Measurements from ENCODE around the gene KRTAP12-4.

Gene KRTAP12-4

GRCh38 chr21:44625756-44626155 lies 28.7 kb downstream of the KRTAP12-4 start:
- H3K4me3 ChIP-seq (replicated peaks; ENCODE audit: low read depth, low read length), result no peak overlapping the region
- no peak for TF ChIP-seq CTCF (IDR thresholded peaks at IDR 0.05; ENCODE audit: insufficient read depth, low read length, poor library complexity, severe bottlenecking)
- no peaks in the 10 kb centered on the region for H3K36me3 ChIP-seq (ENCODE audit: control insufficient read depth, insufficient read depth, low read length)
- no peaks in the 10 kb centered on the region for H3K27me3 ChIP-seq (replicated peaks; ENCODE audit: control insufficient read depth, insufficient read depth, low read length)
- no peak for DNase-seq (ENCODE audit: extremely low read depth, insufficient read length)

DNA sequence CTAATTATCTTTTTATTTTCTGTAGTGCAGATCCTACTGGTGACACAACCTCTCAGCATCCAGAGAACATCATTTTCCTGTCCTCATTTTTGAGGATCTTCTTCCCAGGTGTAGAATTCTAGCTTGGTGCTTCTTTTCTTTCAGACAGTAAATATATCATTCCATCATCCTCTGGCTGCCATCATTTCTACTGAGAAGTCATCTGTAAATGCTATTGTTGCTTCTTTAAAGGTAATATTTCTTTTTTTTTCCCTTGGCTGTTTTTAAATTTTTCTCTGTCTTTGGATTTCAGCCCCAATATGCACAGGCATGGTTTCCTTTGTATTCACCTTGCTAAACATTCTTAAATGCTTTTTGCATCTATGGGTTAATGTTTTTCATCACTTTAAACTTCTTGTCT lies 30.9 kb downstream of the KRTAP12-4 start:
- no peak for TF ChIP-seq CTCF (IDR thresholded peaks at IDR 0.05; ENCODE audit: insufficient read depth, low read length, poor library complexity, severe bottlenecking)
- Histone ChIP-seq H3K36me3 (ENCODE audit: control insufficient read depth, insufficient read depth, low read length) (no peaks in the 10 kb centered on the region), H3K4me3 (replicated peaks; ENCODE audit: low read depth, low read length) (no peak overlapping the region), H3K27me3 (replicated peaks; ENCODE audit: control insufficient read depth, insufficient read depth, low read length) (no peaks in the 10 kb centered on the region)
- no peak for DNase-seq (ENCODE audit: extremely low read depth, insufficient read length)

- H3K4me3 ChIP-seq (replicated peaks; ENCODE audit: low read depth, low read length), result no peak overlapping the region
Observed at GRCh38 chr21:44619886-44620285, 34.6 kb downstream of the KRTAP12-4 start.

DNA sequence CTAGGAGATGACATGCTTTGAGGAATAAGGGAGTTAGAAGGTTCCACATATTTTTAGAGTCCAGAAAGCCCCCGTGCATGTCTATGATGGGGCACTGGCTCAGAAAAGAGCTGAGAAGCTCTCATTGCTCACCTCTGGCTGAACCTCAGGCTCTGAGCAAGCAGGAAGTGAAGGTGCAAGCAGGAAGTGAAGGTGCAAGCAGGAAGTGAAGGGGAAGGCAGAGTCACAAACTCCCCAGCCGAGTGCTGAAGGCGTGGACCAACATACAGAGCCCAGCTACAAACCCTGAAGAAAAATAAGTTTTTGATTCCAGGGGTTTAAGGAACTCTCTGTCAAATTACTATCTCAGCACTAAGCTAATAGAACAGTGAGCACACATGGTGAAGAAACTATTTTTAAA lies 35.5 kb downstream of the KRTAP12-4 start:
- TF ChIP-seq CTCF (IDR thresholded peaks at IDR 0.05; ENCODE audit: insufficient read depth, low read length, poor library complexity, severe bottlenecking), result no peak
- no peak for DNase-seq (ENCODE audit: extremely low read depth, insufficient read length)
- no peaks in the 10 kb centered on the region for H3K27me3 ChIP-seq (replicated peaks; ENCODE audit: control insufficient read depth, insufficient read depth, low read length)
- no peak overlapping the region for H3K4me3 ChIP-seq (replicated peaks; ENCODE audit: low read depth, low read length)
- H3K36me3 ChIP-seq (ENCODE audit: control insufficient read depth, insufficient read depth, low read length), result no peaks in the 10 kb centered on the region

More at GRCh38 chr21:44619886-44620285, 34.6 kb downstream of the KRTAP12-4 start:
- no peaks in the 10 kb centered on the region for H3K36me3 ChIP-seq (ENCODE audit: control insufficient read depth, insufficient read depth, low read length)
- TF ChIP-seq CTCF (IDR thresholded peaks at IDR 0.05; ENCODE audit: insufficient read depth, low read length, poor library complexity, severe bottlenecking), result no peak
- DNase-seq (ENCODE audit: extremely low read depth, insufficient read length), result no peak
- no peaks in the 10 kb centered on the region for H3K27me3 ChIP-seq (replicated peaks; ENCODE audit: control insufficient read depth, insufficient read depth, low read length)

DNA sequence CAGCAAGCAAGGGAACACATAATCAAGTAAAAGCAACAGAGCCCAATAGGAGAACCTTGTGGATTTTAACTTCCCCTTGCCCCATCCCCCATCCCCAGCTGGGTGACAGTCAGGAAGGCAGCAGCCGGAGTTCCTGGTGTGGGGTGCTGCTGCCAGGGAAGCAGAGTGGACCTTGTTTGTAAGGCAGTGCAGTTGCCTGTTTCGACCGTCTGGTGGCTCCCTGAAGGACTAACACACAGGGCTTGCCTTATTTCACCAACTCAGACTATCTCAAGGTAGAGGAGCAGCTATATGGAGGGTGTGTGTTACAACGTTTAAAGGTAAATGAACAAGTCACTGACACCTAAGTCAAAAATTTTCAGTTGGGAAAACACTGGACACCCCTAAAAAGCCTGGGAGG lies 36.0 kb downstream of the KRTAP12-4 start:
- no peak for DNase-seq (ENCODE audit: extremely low read depth, insufficient read length)

More for the DNA sequence above, 36.0 kb downstream of the KRTAP12-4 start:
- no peak overlapping the region for H3K4me3 ChIP-seq (replicated peaks; ENCODE audit: low read depth, low read length)
- H3K36me3 ChIP-seq (ENCODE audit: control insufficient read depth, insufficient read depth, low read length), result no peaks in the 10 kb centered on the region
- no peaks in the 10 kb centered on the region for H3K27me3 ChIP-seq (replicated peaks; ENCODE audit: control insufficient read depth, insufficient read depth, low read length)
- TF ChIP-seq CTCF (IDR thresholded peaks at IDR 0.05; ENCODE audit: insufficient read depth, low read length, poor library complexity, severe bottlenecking), result peak; percentile 30
